Mesendoderm (in vitro differentiated cells): ENCODE results near the gene GPR26.

Source experiments
- DNase-seq: peaks from one replicate; pipeline ENCODE4 v3.0.0; 2013
- H2AK5ac ChIP-seq: 2 replicates; pipeline ENCODE4 v1.6.1; 2013; ENCODE audit warnings: low read length, inconsistent platforms
- H2BK120ac ChIP-seq: 2 replicates; pipeline ENCODE4 v1.6.1; 2013; ENCODE audit warnings: low read depth, mild to moderate bottlenecking, low read length, moderate library complexity, mixed read lengths
- H2BK15ac ChIP-seq: replicated peaks from 2 replicates; pipeline ENCODE4 v1.6.1; 2013; ENCODE audit warnings: low read depth, mild to moderate bottlenecking, moderate library complexity
- H2BK5ac ChIP-seq: 2 replicates; pipeline ENCODE4 v1.6.1; 2013; ENCODE audit warnings: low read length, inconsistent platforms
- H3K18ac ChIP-seq: 2 replicates; pipeline ENCODE4 v1.6.1; 2013; ENCODE audit warnings: mild to moderate bottlenecking, low read length, mixed read lengths
- H3K23ac ChIP-seq: one replicate; pipeline ENCODE4 v1.6.1; 2013; ENCODE audit warnings: low read length
- H3K27ac ChIP-seq: 2 replicates; pipeline ENCODE4 v1.5.1; 2013; ENCODE audit warnings: low read depth, mild to moderate bottlenecking, inconsistent platforms, low read length, moderate library complexity
- H3K27me3 ChIP-seq: 2 replicates; pipeline ENCODE4 v1.6.1; 2013; ENCODE audit warnings: low read length, control low read depth, mild to moderate bottlenecking, inconsistent platforms; ENCODE audit not compliant: insufficient read depth, poor library complexity
- H3K36me3 ChIP-seq: 2 replicates; pipeline ENCODE4 v1.6.1; 2013; ENCODE audit warnings: low read length, inconsistent platforms; ENCODE audit not compliant: control insufficient read depth, insufficient read depth
- H3K4ac ChIP-seq: one replicate; pipeline ENCODE4 v1.6.1; 2013; ENCODE audit warnings: low read depth, mild to moderate bottlenecking, low read length, moderate library complexity
- H3K4me1 ChIP-seq: 2 replicates; pipeline ENCODE4 v1.6.1; 2013; ENCODE audit warnings: low read depth, low read length, inconsistent platforms; ENCODE audit not compliant: control insufficient read depth
- H3K4me2 ChIP-seq: 2 replicates; pipeline ENCODE4 v1.6.1; 2013; ENCODE audit warnings: low read length
- H3K4me3 ChIP-seq: 2 replicates; pipeline ENCODE4 v1.5.1; 2013; ENCODE audit warnings: mild to moderate bottlenecking, low read length
- H3K56ac ChIP-seq: one replicate; pipeline ENCODE4 v1.6.1; 2013; ENCODE audit warnings: low read length
- H3K79me1 ChIP-seq: 2 replicates; pipeline ENCODE4 v1.6.1; 2013; ENCODE audit warnings: low read length, inconsistent platforms
- H3K79me2 ChIP-seq: 2 replicates; pipeline ENCODE4 v1.6.1; 2013; ENCODE audit warnings: mild to moderate bottlenecking, low read length; ENCODE audit not compliant: control insufficient read depth, insufficient read depth
- H3K9ac ChIP-seq: 2 replicates; pipeline ENCODE4 v1.6.1; 2013; ENCODE audit warnings: low read length, inconsistent platforms
- H4K5ac ChIP-seq: one replicate; pipeline ENCODE4 v1.6.1; 2013; ENCODE audit warnings: low read length
- H4K8ac ChIP-seq: one replicate; pipeline ENCODE4 v1.6.1; 2013; ENCODE audit warnings: low read depth, mild to moderate bottlenecking, control low read depth, low read length, moderate library complexity
- WGBS: extraction: QIAGEN DNeasy Blood & Tissue Kit; methylation state at CpG from one replicate; pipeline ENCODE4 v1.1.7; 2013; ENCODE audit warnings: low lambda C conversion rate, missing lambda C conversion rate; ENCODE audit not compliant: insufficient coverage; ENCODE audit errors: extremely low coverage; 5-methylcytosine and 5-hydroxymethylcytosine counted together

Gene GPR26

GRCh38 chr10:123648595-123648994 is 17.6 kb upstream of the GPR26 start:
- Histone ChIP-seq H3K9ac (no peak overlapping the region), H2BK5ac (no peak overlapping the region), H4K5ac (no peak overlapping the region), H3K79me1 (no peaks in the 10 kb centered on the region), H2BK120ac (no peak overlapping the region), H3K4me1 (no peaks in the 10 kb centered on the region), H3K56ac (no peak overlapping the region), H3K79me2 (no peaks in the 10 kb centered on the region), H3K27me3 (no peaks in the 10 kb centered on the region), H2AK5ac (no peak overlapping the region), H4K8ac (no peak overlapping the region), H3K36me3 (no peaks in the 10 kb centered on the region), H3K23ac (no peak overlapping the region), H3K4ac (no peak overlapping the region), H3K18ac (no peak overlapping the region), H2BK15ac (no peak overlapping the region), H3K4me2 (no peak overlapping the region), H3K27ac (no peak overlapping the region), H3K4me3 (no peak overlapping the region)
- no peak for DNase-seq
- WGBS: no CpG with 5 or more reads among the region's 2 CpGs

- H3K56ac ChIP-seq: no peak overlapping the region
- H3K27ac ChIP-seq: no peak overlapping the region
- H4K8ac ChIP-seq: no peak overlapping the region
- no peak overlapping the region for H3K9ac ChIP-seq
- no peak overlapping the region for H3K4ac ChIP-seq
- H3K4me1 ChIP-seq: no peaks in the 10 kb centered on the region
- no peak overlapping the region for H2BK15ac ChIP-seq
- no peak overlapping the region for H2BK5ac ChIP-seq
- H3K4me2 ChIP-seq: no peak overlapping the region
- no peak for DNase-seq
- no CpG with 5 or more reads among the region's 4 CpGs for WGBS
- no peak overlapping the region for H2BK120ac ChIP-seq
- no peak overlapping the region for H2AK5ac ChIP-seq
- no peak overlapping the region for H4K5ac ChIP-seq
- H3K18ac ChIP-seq: no peak overlapping the region
- no peaks in the 10 kb centered on the region for H3K36me3 ChIP-seq
- no peaks in the 10 kb centered on the region for H3K79me2 ChIP-seq
- no peaks in the 10 kb centered on the region for H3K27me3 ChIP-seq
- H3K23ac ChIP-seq: no peak overlapping the region
- H3K79me1 ChIP-seq: no peaks in the 10 kb centered on the region
- no peak overlapping the region for H3K4me3 ChIP-seq
Measured at GRCh38 chr10:123649676-123650075, 16.5 kb upstream of the GPR26 start.

- Histone ChIP-seq H3K4me1 (no peaks in the 10 kb centered on the region), H2BK120ac (no peak overlapping the region), H3K18ac (no peak overlapping the region), H2BK5ac (no peak overlapping the region), H3K36me3 (no peaks in the 10 kb centered on the region), H2BK15ac (no peak overlapping the region), H4K8ac (no peak overlapping the region), H3K4me2 (no peak overlapping the region), H3K27ac (no peak overlapping the region), H3K79me1 (no peaks in the 10 kb centered on the region), H3K79me2 (no peaks in the 10 kb centered on the region), H3K4ac (no peak overlapping the region), H3K4me3 (no peak overlapping the region), H2AK5ac (no peak overlapping the region), H3K23ac (no peak overlapping the region), H3K9ac (no peak overlapping the region), H3K27me3 (no peaks in the 10 kb centered on the region), H4K5ac (no peak overlapping the region), H3K56ac (no peak overlapping the region)
- no CpG with 5 or more reads among the region's 6 CpGs for WGBS
- DNase-seq: no peak
Measured at GRCh38 chr10:123651421-123652047, 14.6 kb upstream of the GPR26 start.

- H2BK120ac ChIP-seq: no peak overlapping the region
- H4K5ac ChIP-seq: no peak overlapping the region
- no peak overlapping the region for H3K18ac ChIP-seq
- H3K23ac ChIP-seq: no peak overlapping the region
- no peak overlapping the region for H2AK5ac ChIP-seq
- H4K8ac ChIP-seq: no peak overlapping the region
- H3K27me3 ChIP-seq: no peaks in the 10 kb centered on the region
- no peaks in the 10 kb centered on the region for H3K36me3 ChIP-seq
- no peak overlapping the region for H2BK5ac ChIP-seq
- peak; percentile 93 for DNase-seq
- H3K4ac ChIP-seq: no peak overlapping the region
- H2BK15ac ChIP-seq: no peak overlapping the region
- no CpG with 5 or more reads among the region's 2 CpGs for WGBS
- no peak overlapping the region for H3K4me3 ChIP-seq
- no peak overlapping the region for H3K27ac ChIP-seq
- H3K4me2 ChIP-seq: no peak overlapping the region
- H3K79me2 ChIP-seq: no peaks in the 10 kb centered on the region
- no peaks in the 10 kb centered on the region for H3K4me1 ChIP-seq
- H3K9ac ChIP-seq: no peak overlapping the region
- H3K56ac ChIP-seq: no peak overlapping the region
- no peaks in the 10 kb centered on the region for H3K79me1 ChIP-seq
Measured at GRCh38 chr10:123655751-123656150, 10.4 kb upstream of the GPR26 start.

GRCh38 chr10:123663522-123663921 is 2.6 kb upstream of the GPR26 start:
- Histone ChIP-seq H2BK15ac (no peak overlapping the region), H3K23ac (no peak overlapping the region), H4K5ac (no peak overlapping the region), H3K27me3 (peaks cover 16% of the 10 kb centered on the region), H3K36me3 (no peaks in the 10 kb centered on the region), H3K4me2 (no peak overlapping the region), H4K8ac (no peak overlapping the region), H3K9ac (no peak overlapping the region), H2AK5ac (no peak overlapping the region), H3K18ac (no peak overlapping the region), H2BK5ac (no peak overlapping the region), H3K79me2 (no peaks in the 10 kb centered on the region), H3K27ac (no peak overlapping the region), H3K4ac (no peak overlapping the region), H3K79me1 (no peaks in the 10 kb centered on the region), H2BK120ac (no peak overlapping the region), H3K4me3 (no peak overlapping the region), H3K56ac (no peak overlapping the region), H3K4me1 (no peaks in the 10 kb centered on the region)
- no peak for DNase-seq
- WGBS: no CpG with 5 or more reads among the region's 3 CpGs
